AML-193 (cell line): ENCODE results near the gene THEMIS.

Experiments used
- DNase-seq, 2 experiments: peaks; one replicate each; lab custom pipeline; 2025; lab: John Stamatoyannopoulos, UW

THEMIS gene

DNA sequence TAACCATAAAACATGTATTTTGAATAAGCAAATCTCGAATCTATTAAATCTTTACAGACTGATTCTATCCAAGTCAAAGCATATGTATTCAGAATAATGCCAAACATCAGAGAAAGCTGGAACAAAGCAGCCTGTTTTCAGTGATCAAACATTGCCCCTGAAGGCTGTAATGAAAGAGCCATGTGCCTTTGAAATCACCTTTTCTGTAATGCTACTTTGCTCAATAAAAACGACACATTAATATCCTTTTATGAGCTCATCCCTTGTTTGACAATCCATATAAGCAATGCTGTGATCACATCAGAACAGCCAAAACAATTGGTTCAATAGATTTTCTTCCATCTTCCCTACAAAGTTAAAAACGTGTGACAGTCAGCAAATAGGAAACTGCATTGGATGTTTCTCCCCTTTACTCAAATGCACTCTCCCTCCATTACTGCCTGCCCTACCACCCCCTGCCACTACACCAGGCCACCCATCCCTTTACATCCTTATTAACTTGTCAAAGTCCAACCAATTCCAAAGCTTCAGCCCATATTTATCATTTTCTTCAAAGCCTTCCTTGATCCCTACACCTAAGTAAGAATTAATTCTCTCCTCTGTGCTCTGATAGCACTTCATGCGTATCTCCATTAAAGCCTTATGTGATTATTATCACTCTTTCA is 42.0 kb downstream of the THEMIS start:
- DNase-seq = no peak

DNA sequence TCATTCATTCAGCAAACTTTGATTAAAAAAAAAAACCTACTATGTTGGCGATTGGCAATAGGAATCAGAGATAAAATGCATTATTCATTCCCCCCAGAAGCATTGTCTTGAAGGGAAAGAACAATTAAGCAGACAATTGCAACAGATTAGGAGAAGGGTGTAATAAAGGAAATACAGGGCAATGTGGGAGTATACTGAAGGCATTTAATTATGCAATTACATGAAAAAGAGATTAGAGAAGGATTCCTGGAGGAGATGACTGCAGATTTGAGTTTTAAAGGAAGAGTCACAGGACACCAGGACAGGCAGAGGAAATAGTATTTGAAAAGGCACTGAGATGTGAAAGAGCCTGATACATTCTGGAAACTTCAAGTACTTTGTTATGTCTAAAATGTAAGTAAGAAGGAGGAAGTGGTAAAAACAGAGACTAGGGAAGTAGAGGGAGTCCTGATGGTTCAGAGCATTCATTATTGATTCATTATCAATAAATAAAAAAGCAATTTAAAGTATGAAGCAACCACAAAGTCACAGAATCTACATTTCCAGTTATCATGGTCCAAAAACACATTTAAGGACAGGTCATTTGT is 43.7 kb downstream of the THEMIS start:
- DNase-seq = no peak

- DNase-seq = no peak
Measured at GRCh38 chr6:127855542-127856159, 45.2 kb downstream of the THEMIS start.

DNA sequence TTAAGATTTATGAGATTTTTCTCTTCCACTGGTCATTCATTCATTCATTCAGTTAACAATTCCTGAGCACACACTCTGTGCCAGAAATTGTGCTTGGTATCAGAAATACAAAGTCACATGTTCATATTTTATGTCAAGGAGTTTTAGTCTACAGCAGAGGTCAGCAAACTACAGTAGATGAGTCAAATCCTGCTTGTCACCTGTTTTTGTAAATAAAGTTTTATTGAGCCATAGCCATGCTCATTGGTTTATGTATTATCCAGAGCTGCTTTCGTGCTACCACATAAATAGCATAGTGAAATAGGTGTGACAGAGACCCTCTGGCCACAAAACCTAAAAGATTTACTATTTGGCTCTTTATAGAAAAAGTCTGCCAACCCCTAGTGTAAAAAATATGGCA is 46.8 kb downstream of the THEMIS start:
- DNase-seq = no peak

GRCh38 chr6:127851197-127851596 is 49.7 kb downstream of the THEMIS start:
- DNase-seq = no peak

GRCh38 chr6:127845242-127845641 is 55.6 kb downstream of the THEMIS start:
- DNase-seq = no peak

- no peak for DNase-seq
Measured at GRCh38 chr6:127844529-127844928, 56.3 kb downstream of the THEMIS start.

- DNase-seq = no peak
Measured at GRCh38 chr6:127843582-127843981, 57.3 kb downstream of the THEMIS start.

DNA sequence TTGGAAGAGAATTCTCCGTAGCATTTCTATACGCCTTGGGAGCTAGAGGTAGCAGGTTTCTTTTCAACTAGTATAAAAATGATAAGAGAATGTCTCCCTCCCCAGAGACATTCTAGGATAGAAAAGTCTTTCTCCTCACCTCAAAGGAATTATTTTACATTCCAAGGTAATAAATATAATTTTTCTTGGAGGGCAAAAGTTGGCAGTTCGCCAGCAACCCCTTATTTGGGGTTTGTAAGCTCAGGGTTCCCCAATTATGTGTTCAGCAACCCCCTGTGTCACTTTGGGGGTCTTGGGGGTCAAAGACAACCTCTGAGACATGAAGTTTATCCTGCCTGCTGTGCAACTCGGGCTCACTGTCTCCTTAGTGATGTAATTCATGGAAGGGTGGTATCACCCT is 58.3 kb downstream of the THEMIS start:
- no peak for DNase-seq

DNA sequence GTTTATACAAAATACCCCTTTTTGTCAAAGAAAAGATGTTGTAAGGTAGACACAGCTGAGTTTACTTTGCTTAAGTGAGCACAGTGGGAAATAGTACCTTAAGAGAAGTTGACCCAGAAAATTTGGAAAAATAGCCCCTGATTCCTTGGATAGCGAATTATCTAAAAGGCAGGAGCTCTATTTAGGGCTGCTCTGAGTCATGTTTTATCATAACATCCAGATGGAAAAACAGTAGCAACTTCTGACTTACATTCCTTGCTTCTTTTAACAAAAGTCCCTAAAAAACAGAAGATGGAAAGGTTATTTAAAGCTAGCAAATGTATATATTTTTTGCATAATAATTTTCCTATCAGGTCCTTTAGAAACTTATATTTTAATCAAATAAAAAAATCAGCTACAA is 59.0 kb downstream of the THEMIS start:
- DNase-seq = no peak

- DNase-seq = no peak
Measured at GRCh38 chr6:127834136-127834535, 66.7 kb downstream of the THEMIS start.

DNA sequence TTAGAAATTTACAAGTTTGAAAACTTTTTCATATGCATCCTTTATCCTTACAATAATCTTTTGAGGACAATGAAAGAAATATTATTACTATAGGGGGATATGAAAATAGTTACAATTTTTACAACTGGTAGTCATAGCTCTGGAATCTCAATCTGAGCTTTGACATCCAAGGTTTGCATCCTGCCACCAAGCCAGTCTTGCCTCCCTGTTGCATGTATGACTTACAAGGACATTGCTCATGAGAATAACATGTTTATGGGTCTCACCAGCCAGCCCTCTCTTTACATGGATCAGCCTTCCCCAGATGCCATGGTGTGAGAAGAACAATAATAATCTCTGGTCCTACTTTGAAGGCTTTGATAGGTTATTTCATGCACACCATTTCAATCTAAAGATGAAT is 67.5 kb downstream of the THEMIS start:
- no peak for DNase-seq

GRCh38 chr6:127832381-127832780 is 68.5 kb downstream of the THEMIS start:
- DNase-seq = no peak

- no peak for DNase-seq
Measured at GRCh38 chr6:127824061-127824460, 76.8 kb downstream of the THEMIS start.

- DNase-seq = no peak
Measured at GRCh38 chr6:127821431-127821830, 79.4 kb downstream of the THEMIS start.

DNA sequence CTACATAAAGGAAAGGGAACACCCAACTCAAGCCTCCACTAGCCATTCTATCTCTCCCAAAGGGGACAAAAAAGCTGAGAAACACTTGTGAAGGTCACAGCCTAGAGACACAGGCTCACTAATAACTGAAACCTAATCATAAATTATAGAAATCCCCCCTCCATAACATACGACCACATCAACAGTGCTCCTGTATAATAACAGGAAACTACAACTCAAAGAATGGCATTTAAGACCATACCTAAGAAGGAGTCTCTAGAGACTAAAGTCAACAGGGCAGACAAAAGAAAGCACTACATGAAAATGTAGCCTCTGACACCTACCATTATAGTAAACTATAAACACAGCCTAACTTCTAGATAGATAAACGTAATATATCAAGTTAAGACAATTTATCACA is 82.7 kb downstream of the THEMIS start:
- no peak for DNase-seq

GRCh38 chr6:127816643-127817042 is 84.2 kb downstream of the THEMIS start:
- DNase-seq = no peak

DNA sequence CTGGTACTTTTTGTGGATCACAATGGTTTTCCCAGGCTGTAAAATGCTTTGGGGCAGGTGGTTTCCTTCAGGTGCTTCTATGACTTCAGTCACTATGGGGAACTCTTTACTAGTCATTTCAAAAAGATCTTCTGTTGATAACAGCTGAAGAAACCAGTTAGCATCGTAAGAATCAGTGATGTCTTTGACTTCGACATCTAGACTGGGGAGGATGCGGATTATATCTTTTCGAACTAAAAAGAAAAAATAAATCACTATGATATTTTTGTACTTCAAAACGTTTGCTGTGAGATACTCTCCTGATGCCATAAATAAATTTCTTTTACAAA is 87.2 kb downstream of the THEMIS start:
- DNase-seq = no peak

GRCh38 chr6:127812985-127813698 is 87.7 kb downstream of the THEMIS start:
- DNase-seq = no peak

DNA sequence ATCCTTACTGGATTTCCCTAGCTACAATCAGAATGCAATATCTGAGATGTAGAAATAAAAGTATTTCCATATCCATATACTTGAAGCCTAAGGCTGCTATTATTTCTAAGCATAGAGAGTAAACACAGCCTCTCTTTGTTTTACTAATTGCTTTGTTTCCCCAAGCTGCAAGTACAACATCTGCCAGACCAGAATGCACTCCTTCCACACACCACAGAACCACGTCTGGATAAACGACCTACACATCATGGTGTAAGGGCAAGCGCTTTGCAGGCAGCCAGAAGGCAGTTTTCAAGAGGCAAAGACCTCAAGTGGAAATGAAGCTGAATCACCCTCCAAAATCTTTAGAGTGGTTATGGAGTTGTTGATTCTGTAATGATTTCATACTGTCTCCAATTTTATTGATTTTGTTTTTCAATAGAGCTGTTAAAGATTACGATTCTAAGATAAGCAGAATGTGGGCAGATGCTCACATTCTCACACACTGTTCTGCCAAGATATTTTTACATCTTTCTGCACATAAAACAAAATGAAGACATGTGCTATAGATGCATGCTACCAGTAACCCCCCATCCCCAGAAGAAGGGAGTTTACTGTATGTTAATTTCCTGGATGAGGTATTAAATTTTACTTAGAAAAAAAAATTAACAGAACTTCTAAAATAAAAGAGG is 88.8 kb downstream of the THEMIS start:
- DNase-seq = no peak

DNA sequence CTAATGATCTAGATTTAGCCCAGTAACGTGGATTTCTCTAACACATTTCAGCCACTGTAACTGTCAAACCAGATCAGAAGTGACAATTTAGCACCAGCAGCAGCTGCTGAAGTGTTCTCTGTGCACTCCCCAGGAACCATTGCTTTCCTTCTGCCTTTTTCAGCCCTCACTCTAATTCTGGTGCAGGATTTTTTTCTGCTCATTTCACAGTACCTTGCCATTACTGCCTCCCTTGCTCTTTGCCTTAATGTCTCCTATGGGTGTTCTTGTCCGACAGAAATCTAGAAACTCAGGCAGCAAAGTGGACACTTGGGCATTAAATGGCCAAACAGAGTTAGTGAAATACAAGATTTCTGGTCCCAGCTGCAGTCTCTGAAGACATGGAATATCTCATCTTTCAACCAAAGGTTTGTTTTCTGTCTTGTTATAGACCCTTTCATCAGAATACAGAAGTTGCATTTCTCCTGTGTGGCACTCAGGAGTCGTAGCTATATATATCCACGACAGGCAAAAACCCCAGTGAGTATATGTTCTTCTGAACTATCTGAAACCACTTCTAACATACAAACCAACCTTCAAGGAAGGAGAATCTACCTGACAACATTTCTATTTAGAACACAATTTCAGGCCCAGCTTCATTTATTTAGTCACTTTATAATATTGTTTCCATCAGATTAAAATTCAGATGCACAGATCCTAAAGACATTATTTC is 92.9 kb downstream of the THEMIS start:
- no peak for DNase-seq

GRCh38 chr6:127796713-127797112 is 104.1 kb downstream of the THEMIS start:
- DNase-seq = no peak
